Measurements from ENCODE around the gene RBBP6. TPM values are rescaled to one million over a fixed set of nuclear protein-coding genes. Genes with fewer than 3 reads are reported as not detected.
A peak's percentile ranks its signal among the peaks of the same experiment; 100 is the strongest.

Gene RBBP6
- total RNA-seq, 1 donor from 2014 or later: 85.3 TPM

- CTCF ChIA-PET: no interaction called here
- POLR2A ChIA-PET: no interaction called here
- H3K27ac Mint-ChIP-seq: no peak overlapping the region
Measured at GRCh38 chr16:24497440-24497839, 41.9 kb upstream of the RBBP6 start.

GRCh38 chr16:24499193-24499814 lies 40.1 kb upstream of the RBBP6 start:
- no peaks in the 10 kb centered on the region for H3K4me1 Mint-ChIP-seq
- peaks cover 20% of the 10 kb centered on the region for H3K27me3 Mint-ChIP-seq
- H3K4me3 Mint-ChIP-seq: no peak overlapping the region
- intact Hi-C loops (cut with micrococcal nuclease): no loop called here
- no peak for TF ChIP-seq CTCF (IDR thresholded peaks at IDR 0.05)
- ATAC-seq (ENCODE audit: low read depth): no peak
- ChIA-PET CTCF (no interaction called here), POLR2A (interaction anchor here (0.6 to 0.7 kb wide), 2 partner anchors 640 to 692 kb away, joined by 3 read pairs; no protein-coding TSS in a partner anchor)
- H3K9me3 Mint-ChIP-seq: no peaks in the 10 kb centered on the region
- no peaks in the 10 kb centered on the region for H3K36me3 Mint-ChIP-seq (ENCODE audit: low read depth)
- no peak for DNase-seq
- H3K27ac Mint-ChIP-seq: no peak overlapping the region

More at GRCh38 chr16:24497440-24497839, 41.9 kb upstream of the RBBP6 start:
- DNase-seq: no peak
- H3K4me3 Mint-ChIP-seq: no peak overlapping the region
- H3K9me3 Mint-ChIP-seq: no peaks in the 10 kb centered on the region
- peaks cover 11% of the 10 kb centered on the region for H3K27me3 Mint-ChIP-seq
- no peak for ATAC-seq (ENCODE audit: low read depth)
- no peaks in the 10 kb centered on the region for H3K4me1 Mint-ChIP-seq
- no peaks in the 10 kb centered on the region for H3K36me3 Mint-ChIP-seq (ENCODE audit: low read depth)
- intact Hi-C loops (cut with micrococcal nuclease): no loop called here
- TF ChIP-seq CTCF (IDR thresholded peaks at IDR 0.05): no peak

- TF ChIP-seq CTCF (IDR thresholded peaks at IDR 0.05): no peak
- ChIA-PET CTCF (interaction anchor here (0.7 to 2.3 kb wide), 26 partner anchors 9 to 827 kb away, joined by 3 to 18 read pairs (median 4); no protein-coding TSS in a partner anchor), POLR2A (interaction anchor here (0.6 kb wide), 1 partner anchor 434 kb away, joined by 4 read pairs; no protein-coding TSS in a partner anchor)
- Mint-ChIP-seq H3K4me3 (no peak overlapping the region), H3K9me3 (no peaks in the 10 kb centered on the region), H3K4me1 (peaks cover 2% of the 10 kb centered on the region), H3K36me3 (ENCODE audit: low read depth) (no peaks in the 10 kb centered on the region), H3K27ac (no peak overlapping the region), H3K27me3 (peaks cover 25% of the 10 kb centered on the region)
- DNase-seq (peak; percentile 30), ATAC-seq (ENCODE audit: low read depth) (peak; percentile 86)
- intact Hi-C loops (cut with micrococcal nuclease): loop anchor here (1.0 to 5.0 kb wide), 7 partner anchors 46 to 769 kb away; no protein-coding TSS in a partner anchor
Measured at GRCh38 chr16:24504472-24505345, 34.7 kb upstream of the RBBP6 start.

GRCh38 chr16:24505959-24506358 lies 33.4 kb upstream of the RBBP6 start:
- TF ChIP-seq CTCF (IDR thresholded peaks at IDR 0.05): no peak
- intact Hi-C loops (cut with micrococcal nuclease): loop anchor here (2.0 to 5.0 kb wide), 2 partner anchors 47 to 719 kb away; no protein-coding TSS in a partner anchor
- H3K27ac Mint-ChIP-seq: no peak overlapping the region
- H3K4me3 Mint-ChIP-seq: no peak overlapping the region
- DNase-seq: no peak
- POLR2A ChIA-PET: no interaction called here
- H3K27me3 Mint-ChIP-seq: peaks cover 22% of the 10 kb centered on the region
- no peaks in the 10 kb centered on the region for H3K36me3 Mint-ChIP-seq (ENCODE audit: low read depth)
- H3K9me3 Mint-ChIP-seq: no peaks in the 10 kb centered on the region
- CTCF ChIA-PET: interaction anchor here (0.8 to 2.1 kb wide), 4 partner anchors 28 to 828 kb away, joined by 3 to 18 read pairs (median 5); no protein-coding TSS in a partner anchor
- no peak for ATAC-seq (ENCODE audit: low read depth)
- H3K4me1 Mint-ChIP-seq: peaks cover 2% of the 10 kb centered on the region
